Calu3 (cell line): ENCODE data around the gene TBX15. TPM values are rescaled to one million over a fixed set of nuclear protein-coding genes. Genes with fewer than 3 reads are reported as not detected.

Experiments
- BruUV-seq: library from RNA; stranded (reverse); fragments of 400-500 nt; replicated peaks from 2 replicates; lab custom pipeline; 2021; lab: Mats Ljungman, UMichigan
- CTCF ChIA-PET: fragments of 300-600 bp; sonication (Branson Sonifier 250); formaldehyde crosslinking; loops from one replicate; lab custom pipeline; 2022; ENCODE audit warnings: antibody characterized with exemption; lab: Charles Lee
- DNase-seq: peaks from one replicate; pipeline ENCODE4 v3.0.0; 2022
- H3K27ac Mint-ChIP-seq: one replicate; pipeline ENCODE4 v1.8.0; 2022; ENCODE audit warnings: mixed read lengths; ENCODE audit not compliant: unreplicated experiment
- H3K27me3 Mint-ChIP-seq: one replicate; pipeline ENCODE4 v1.8.0; 2022; ENCODE audit warnings: mixed read lengths; ENCODE audit not compliant: unreplicated experiment
- H3K36me3 Mint-ChIP-seq: one replicate; pipeline ENCODE4 v1.8.0; 2022; ENCODE audit warnings: mild to moderate bottlenecking, moderate library complexity, mixed read lengths; ENCODE audit not compliant: insufficient read depth, unreplicated experiment
- H3K4me1 Mint-ChIP-seq: one replicate; pipeline ENCODE4 v1.8.0; 2022; ENCODE audit warnings: mild to moderate bottlenecking, low read depth, mixed read lengths; ENCODE audit not compliant: unreplicated experiment
- H3K4me3 Mint-ChIP-seq: one replicate; pipeline ENCODE4 v1.8.0; 2022; ENCODE audit warnings: mild to moderate bottlenecking, low read depth, moderate library complexity, mixed read lengths; ENCODE audit not compliant: unreplicated experiment
- H3K9me3 Mint-ChIP-seq: one replicate; pipeline ENCODE4 v1.8.0; 2022; ENCODE audit warnings: low read depth, mixed read lengths; ENCODE audit not compliant: unreplicated experiment
- CTCF ChIP-seq: fragments of 200-600 bp; IDR thresholded peaks from one replicate; pipeline ENCODE4 v1.8.0; 2022; ENCODE audit warnings: antibody characterized with exemption; ENCODE audit not compliant: unreplicated experiment
- intact Hi-C: fragments of 100-400 bp; cut with micrococcal nuclease; formaldehyde crosslinking; loops from one replicate; pipeline ENCODE4 v1.10.0; 2022; ENCODE audit not compliant: unreplicated experiment
- total RNA-seq: library from RNA; stranded (reverse); gene quantifications from 2 replicates; pipeline ENCODE4 v1.2.3, GENCODE V29; 2022

TBX15 gene
- total RNA-seq, 1 experiment from 2014 or later = not detected

- Mint-ChIP-seq H3K9me3 (no peaks in the 10 kb centered on the region), H3K27me3 (no peaks in the 10 kb centered on the region), H3K27ac (no peak overlapping the region), H3K4me1 (no peaks in the 10 kb centered on the region), H3K36me3 (no peaks in the 10 kb centered on the region), H3K4me3 (no peak overlapping the region)
- TF ChIP-seq CTCF = no peak
- no TSS peak for BruUV-seq
- intact Hi-C loops = no loop called here
- DNase-seq = no peak
- CTCF ChIA-PET = no interaction called here
Measured at GRCh38 chr1:118877668-118878396, 110.3 kb downstream of the TBX15 start.

GRCh38 chr1:118871582-118872171, 116.5 kb downstream of the TBX15 start:
- CTCF ChIA-PET = no interaction called here
- Mint-ChIP-seq H3K4me1 (no peaks in the 10 kb centered on the region), H3K4me3 (no peak overlapping the region), H3K27me3 (no peaks in the 10 kb centered on the region), H3K9me3 (no peaks in the 10 kb centered on the region), H3K27ac (no peak overlapping the region), H3K36me3 (no peaks in the 10 kb centered on the region)
- no peak for DNase-seq
- intact Hi-C loops = no loop called here
- BruUV-seq = no TSS peak
- TF ChIP-seq CTCF = no peak

GRCh38 chr1:118868387-118868786, 119.8 kb downstream of the TBX15 start:
- Mint-ChIP-seq H3K27me3 (no peaks in the 10 kb centered on the region), H3K4me1 (peaks cover 3% of the 10 kb centered on the region)

GRCh38 chr1:118866330-118866729, 121.8 kb downstream of the TBX15 start:
- no peak for TF ChIP-seq CTCF
- DNase-seq = no peak
- no peak overlapping the region for H3K4me3 Mint-ChIP-seq
- intact Hi-C loops = no loop called here
- no peaks in the 10 kb centered on the region for H3K9me3 Mint-ChIP-seq
- H3K27me3 Mint-ChIP-seq = no peaks in the 10 kb centered on the region
- no peak overlapping the region for H3K27ac Mint-ChIP-seq
- CTCF ChIA-PET = no interaction called here
- H3K36me3 Mint-ChIP-seq = no peaks in the 10 kb centered on the region
- peaks cover 11% of the 10 kb centered on the region for H3K4me1 Mint-ChIP-seq
- BruUV-seq = no TSS peak

More at GRCh38 chr1:118868387-118868786, 119.8 kb downstream of the TBX15 start:
- no TSS peak for BruUV-seq
- DNase-seq = no peak
- Mint-ChIP-seq H3K27ac (no peak overlapping the region), H3K36me3 (no peaks in the 10 kb centered on the region), H3K4me3 (no peak overlapping the region), H3K9me3 (no peaks in the 10 kb centered on the region)
- no peak for TF ChIP-seq CTCF
- CTCF ChIA-PET = interaction anchor here (1.2 kb wide), 1 partner anchor 67 kb away, joined by 3 read pairs; no protein-coding TSS in a partner anchor
- intact Hi-C loops = no loop called here
